Measurements from ENCODE around the gene RICTOR.

DNA sequence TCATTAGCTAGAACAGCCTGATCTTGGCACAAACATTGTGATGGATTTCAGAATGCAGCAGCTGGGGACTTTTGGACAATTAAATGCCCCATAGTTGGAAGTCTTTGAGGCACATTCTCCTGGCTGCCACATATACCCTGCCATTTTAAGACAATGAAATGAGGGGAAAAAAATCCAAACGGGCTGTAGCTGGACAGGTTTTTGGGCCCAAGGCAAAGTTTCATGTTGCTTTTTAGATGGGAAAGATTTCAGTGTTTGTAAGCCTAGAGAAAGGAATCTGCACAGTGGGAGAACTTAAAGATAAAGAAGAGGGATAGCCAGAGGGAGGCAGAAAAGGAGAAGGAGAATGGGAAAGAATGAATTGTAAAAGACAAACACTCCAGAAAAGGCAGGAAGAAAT lies 30.0 kb upstream of the RICTOR start:
- TF ChIP-seq, protein P1, sequence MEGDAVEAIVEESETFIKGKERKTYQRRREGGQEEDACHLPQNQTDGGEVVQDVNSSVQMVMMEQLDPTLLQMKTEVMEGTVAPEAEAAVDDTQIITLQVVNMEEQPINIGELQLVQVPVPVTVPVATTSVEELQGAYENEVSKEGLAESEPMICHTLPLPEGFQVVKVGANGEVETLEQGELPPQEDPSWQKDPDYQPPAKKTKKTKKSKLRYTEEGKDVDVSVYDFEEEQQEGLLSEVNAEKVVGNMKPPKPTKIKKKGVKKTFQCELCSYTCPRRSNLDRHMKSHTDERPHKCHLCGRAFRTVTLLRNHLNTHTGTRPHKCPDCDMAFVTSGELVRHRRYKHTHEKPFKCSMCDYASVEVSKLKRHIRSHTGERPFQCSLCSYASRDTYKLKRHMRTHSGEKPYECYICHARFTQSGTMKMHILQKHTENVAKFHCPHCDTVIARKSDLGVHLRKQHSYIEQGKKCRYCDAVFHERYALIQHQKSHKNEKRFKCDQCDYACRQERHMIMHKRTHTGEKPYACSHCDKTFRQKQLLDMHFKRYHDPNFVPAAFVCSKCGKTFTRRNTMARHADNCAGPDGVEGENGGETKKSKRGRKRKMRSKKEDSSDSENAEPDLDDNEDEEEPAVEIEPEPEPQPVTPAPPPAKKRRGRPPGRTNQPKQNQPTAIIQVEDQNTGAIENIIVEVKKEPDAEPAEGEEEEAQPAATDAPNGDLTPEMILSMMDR (IDR thresholded peaks at IDR 0.05): no peak
- TF ChIP-seq EP300 (IDR thresholded peaks at IDR 0.05): no peak
- no peak for TF ChIP-seq POLR2A (IDR thresholded peaks at IDR 0.05)

All from ovary (tissue), 3 donors.